22Rv1 (cell line): ENCODE data around the gene ADAT3.

ENCODE experiments used
- H3K27ac ChIP-seq: fragments of 450-650 bp; 2 replicates; pipeline ENCODE4 v1.5.1; 2017
- CTCF ChIP-seq: fragments of 450-650 bp; IDR thresholded peaks from 2 replicates; pipeline ENCODE4 v1.5.1; 2017; ENCODE audit warnings: mild to moderate bottlenecking
- ZFX ChIP-seq: fragments of 450-650 bp; IDR thresholded peaks from 2 replicates; pipeline ENCODE4 v1.6.1; 2017; ENCODE audit warnings: antibody characterized with exemption, borderline replicate concordance

Gene ADAT3

DNA sequence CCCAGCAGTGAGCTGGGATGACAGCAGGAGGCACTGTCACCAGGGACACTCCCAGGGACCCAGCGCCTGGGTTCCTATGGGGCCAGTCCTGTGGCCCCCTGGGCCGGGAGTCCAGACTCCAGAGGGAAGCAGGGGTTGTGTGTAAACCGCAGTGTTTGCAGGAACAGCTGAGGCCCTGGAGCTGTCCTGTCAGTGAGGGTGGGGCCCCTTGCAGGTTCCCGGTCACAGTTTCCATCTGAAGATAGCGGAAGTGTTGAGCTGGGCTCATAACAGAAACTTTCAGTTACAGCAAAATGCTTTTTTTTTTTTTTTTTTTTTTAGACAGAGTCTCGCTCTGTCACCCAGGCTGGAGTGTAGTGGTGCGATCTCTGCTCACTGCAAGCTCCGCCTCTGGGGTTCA lies 18.1 kb downstream of the ADAT3 start:
- TF ChIP-seq ZFX (no peak), CTCF (no peak)
- no peak overlapping the region for H3K27ac ChIP-seq

GRCh38 chr19:1924320-1924961 lies 19.2 kb downstream of the ADAT3 start:
- TF ChIP-seq ZFX (no peak), CTCF (no peak)
- H3K27ac ChIP-seq, result no peak overlapping the region

DNA sequence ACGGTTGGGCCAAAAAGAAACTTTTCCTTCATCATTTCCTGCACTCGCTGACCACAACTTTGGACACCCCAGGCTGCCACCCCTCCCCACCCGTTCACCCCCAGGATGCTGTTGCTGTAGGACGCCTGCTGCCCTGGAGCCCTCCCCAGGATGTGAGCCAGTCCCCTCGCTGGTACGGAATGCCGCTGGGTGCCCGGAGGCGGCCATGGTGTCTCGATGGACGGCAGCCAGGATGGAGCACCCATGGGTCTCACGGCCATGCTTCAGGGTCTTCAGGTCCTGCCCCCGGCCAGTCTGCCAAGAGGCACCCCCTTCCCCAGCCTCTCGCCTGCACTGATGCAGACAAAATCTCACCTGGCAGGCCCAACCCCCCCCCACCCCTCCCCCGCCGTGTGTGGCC lies 20.3 kb downstream of the ADAT3 start:
- H3K27ac ChIP-seq, result no peak overlapping the region

DNA sequence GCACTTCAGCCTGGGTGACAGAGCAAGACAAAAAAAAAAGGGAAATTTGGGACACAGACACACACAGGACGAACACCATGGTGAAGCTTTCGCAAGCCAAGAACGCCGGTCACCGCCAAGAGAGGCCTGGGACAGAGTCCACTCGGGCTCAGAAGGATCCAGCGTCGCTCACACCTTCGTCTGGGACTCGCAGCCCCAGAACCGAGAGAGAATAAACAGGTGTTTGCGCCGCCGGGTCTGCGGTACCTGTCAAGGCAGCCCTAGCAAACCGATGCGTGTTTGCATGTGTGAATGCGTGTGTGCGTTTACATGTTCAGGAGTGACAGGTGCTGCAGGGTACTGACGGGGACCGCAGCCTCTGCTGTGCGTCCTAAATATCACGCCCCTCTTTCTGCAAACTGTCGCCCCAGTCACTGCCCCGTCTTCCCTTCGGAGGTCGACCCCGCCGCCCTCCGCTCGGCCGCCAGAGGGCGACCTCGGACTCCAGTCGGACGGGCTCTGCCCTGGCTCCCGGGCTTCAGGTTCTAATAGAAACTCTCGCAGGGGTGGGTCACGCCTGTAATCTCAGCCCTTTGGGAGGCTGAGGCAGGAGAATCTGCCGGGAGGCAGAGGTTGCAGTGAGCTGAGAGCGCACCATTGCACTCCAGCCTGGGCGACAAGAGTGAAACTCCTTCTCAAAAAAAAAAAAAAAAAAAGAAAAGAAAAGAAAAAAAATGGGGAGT lies 24.0 kb downstream of the ADAT3 start:
- no peak overlapping the region for H3K27ac ChIP-seq
- TF ChIP-seq CTCF, result peak; percentile 95
- TF ChIP-seq ZFX, result no peak

More for the DNA sequence above, 20.3 kb downstream of the ADAT3 start:
- TF ChIP-seq ZFX (no peak), CTCF (no peak)

- no peak for TF ChIP-seq ZFX
- TF ChIP-seq CTCF, result no peak
- no peak overlapping the region for H3K27ac ChIP-seq
Observed at GRCh38 chr19:1931445-1931844, 26.2 kb downstream of the ADAT3 start.

DNA sequence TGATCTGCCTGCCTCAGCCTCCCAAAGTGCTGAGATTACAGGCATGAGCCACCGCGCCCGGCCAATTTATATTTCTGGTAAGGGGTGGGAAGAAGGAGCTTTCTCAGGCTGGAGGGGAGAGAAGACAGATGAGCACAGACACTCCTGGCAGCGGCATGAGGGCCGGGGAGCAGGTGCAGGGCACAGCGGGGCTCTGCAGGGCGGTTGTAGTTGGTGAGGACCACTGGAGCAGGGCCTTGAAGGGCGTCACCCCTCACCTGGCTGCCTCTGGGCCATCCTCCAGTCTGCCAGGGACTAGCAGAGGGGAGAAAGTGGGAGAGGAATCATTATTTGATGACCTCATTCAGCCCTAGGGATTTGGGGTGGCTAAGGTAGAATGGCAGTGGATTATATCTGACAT lies 27.2 kb downstream of the ADAT3 start:
- H3K27ac ChIP-seq, result no peak overlapping the region
- TF ChIP-seq ZFX (no peak), CTCF (no peak)

GRCh38 chr19:1933244-1933643 lies 28.0 kb downstream of the ADAT3 start:
- TF ChIP-seq ZFX, result no peak
- no peak for TF ChIP-seq CTCF
- H3K27ac ChIP-seq, result no peak overlapping the region
